ENCODE measurements around the gene GPC6.

- no peak for TF ChIP-seq EZH2 (IDR thresholded peaks at IDR 0.05; ENCODE audit: insufficient read depth, poor library complexity, severe bottlenecking)
- no peak for TF ChIP-seq EZH2phosphoT487 (IDR thresholded peaks at IDR 0.05; ENCODE audit: insufficient read depth, low read depth)
Observed at GRCh38 chr13:93480553-93481106, 254.0 kb downstream of the GPC6 start.

Data from GM23248 (cell line).